ENCODE results near the gene CAMTA1.

DNA sequence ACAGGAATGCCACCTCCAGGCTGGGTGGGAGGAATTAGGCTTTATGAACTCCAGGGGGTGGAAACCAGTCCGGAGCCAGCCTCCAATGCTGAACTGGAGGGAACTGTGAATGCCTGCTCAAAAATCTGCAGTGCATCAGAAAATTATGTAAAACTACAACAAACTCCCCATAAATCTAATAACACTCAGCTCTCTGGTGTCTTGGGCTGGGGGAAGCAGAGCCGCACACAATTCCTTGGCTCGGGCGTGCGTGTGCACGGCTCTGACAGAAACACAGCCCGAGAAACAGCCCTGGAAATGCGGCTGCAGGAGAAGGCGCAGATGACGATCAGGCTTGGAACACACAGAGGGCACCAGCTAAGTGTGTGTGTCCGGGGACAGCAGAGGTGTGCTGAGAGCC is 858.3 kb downstream of the CAMTA1 start:
- TF ChIP-seq, protein P1, sequence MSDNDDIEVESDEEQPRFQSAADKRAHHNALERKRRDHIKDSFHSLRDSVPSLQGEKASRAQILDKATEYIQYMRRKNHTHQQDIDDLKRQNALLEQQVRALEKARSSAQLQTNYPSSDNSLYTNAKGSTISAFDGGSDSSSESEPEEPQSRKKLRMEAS (IDR thresholded peaks at IDR 0.05) = no peak
- TF ChIP-seq, protein P2, sequence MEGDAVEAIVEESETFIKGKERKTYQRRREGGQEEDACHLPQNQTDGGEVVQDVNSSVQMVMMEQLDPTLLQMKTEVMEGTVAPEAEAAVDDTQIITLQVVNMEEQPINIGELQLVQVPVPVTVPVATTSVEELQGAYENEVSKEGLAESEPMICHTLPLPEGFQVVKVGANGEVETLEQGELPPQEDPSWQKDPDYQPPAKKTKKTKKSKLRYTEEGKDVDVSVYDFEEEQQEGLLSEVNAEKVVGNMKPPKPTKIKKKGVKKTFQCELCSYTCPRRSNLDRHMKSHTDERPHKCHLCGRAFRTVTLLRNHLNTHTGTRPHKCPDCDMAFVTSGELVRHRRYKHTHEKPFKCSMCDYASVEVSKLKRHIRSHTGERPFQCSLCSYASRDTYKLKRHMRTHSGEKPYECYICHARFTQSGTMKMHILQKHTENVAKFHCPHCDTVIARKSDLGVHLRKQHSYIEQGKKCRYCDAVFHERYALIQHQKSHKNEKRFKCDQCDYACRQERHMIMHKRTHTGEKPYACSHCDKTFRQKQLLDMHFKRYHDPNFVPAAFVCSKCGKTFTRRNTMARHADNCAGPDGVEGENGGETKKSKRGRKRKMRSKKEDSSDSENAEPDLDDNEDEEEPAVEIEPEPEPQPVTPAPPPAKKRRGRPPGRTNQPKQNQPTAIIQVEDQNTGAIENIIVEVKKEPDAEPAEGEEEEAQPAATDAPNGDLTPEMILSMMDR (IDR thresholded peaks at IDR 0.05; ENCODE audit: low read depth, low read length, missing input control) = no peak
- TF ChIP-seq HNF4G (IDR thresholded peaks at IDR 0.05) = no peak
- TF ChIP-seq RAD21 (IDR thresholded peaks at IDR 0.05) = no peak
- no peak for TF ChIP-seq REST (IDR thresholded peaks at IDR 0.05)
- no peak for TF ChIP-seq YY1 (IDR thresholded peaks at IDR 0.05)
- TF ChIP-seq FOXA1 (IDR thresholded peaks at IDR 0.05) = no peak
- TF ChIP-seq EGR1 (IDR thresholded peaks at IDR 0.05; ENCODE audit: low read depth in 2 of 2) = no peak

Measured in liver (tissue), 3 donors.